ENCODE data around the gene FBN1. TPM values are rescaled to one million over a fixed set of nuclear protein-coding genes. Genes with fewer than 3 reads are reported as not detected.

The FBN1 gene
- total RNA-seq, 1 experiment from 2014 or later = 5.2 TPM

- Mint-ChIP-seq H3K4me1 (no peaks in the 10 kb centered on the region), H3K36me3 (no peaks in the 10 kb centered on the region), H3K27ac (no peak overlapping the region), H3K9me3 (peaks cover 2% of the 10 kb centered on the region), H3K27me3 (ENCODE audit: low read depth) (no peaks in the 10 kb centered on the region), H3K4me3 (no peak overlapping the region)
- ATAC-seq (peak; percentile 94), DNase-seq (ENCODE audit: low spot score) (peak; percentile 18)
- TF ChIP-seq GRHL2 (CRISPR knock-in tag; IDR thresholded peaks at IDR 0.05; ENCODE audit: insufficient replicate concordance, severe bottlenecking) (no peak), CTCF (IDR thresholded peaks at IDR 0.05) (peak; percentile 48)
- POLR2A ChIA-PET = no interaction called here
- CTCF ChIA-PET = interaction anchor here (0.6 to 2.0 kb wide), 26 partner anchors 9 to 292 kb away, joined by 3 to 9 read pairs (median 4); no protein-coding TSS in a partner anchor
These were observed 138.0 kb downstream of the FBN1 start for GRCh38 chr15:48507416-48508065.

- Mint-ChIP-seq H3K4me3 (no peak overlapping the region), H3K27me3 (ENCODE audit: low read depth) (no peaks in the 10 kb centered on the region), H3K27ac (no peak overlapping the region), H3K36me3 (no peaks in the 10 kb centered on the region), H3K9me3 (no peaks in the 10 kb centered on the region), H3K4me1 (no peaks in the 10 kb centered on the region)
- DNase-seq (ENCODE audit: low spot score) = no peak
- TF ChIP-seq GTF2I (CRISPR knock-in tag; conservative IDR thresholded peaks at IDR 0.05) = no peak
- ChIA-PET CTCF (no interaction called here), POLR2A (no interaction called here)
- ATAC-seq = no peak
These were observed 140.4 kb downstream of the FBN1 start for GRCh38 chr15:48505067-48505466.

- DNase-seq (ENCODE audit: low spot score) (no peak), ATAC-seq (no peak)
- no peaks in the 10 kb centered on the region for H3K27me3 Mint-ChIP-seq (ENCODE audit: low read depth)
- TF ChIP-seq E2F5 (CRISPR knock-in tag; IDR thresholded peaks at IDR 0.05) = no peak
- TF ChIP-seq ARID4B (CRISPR knock-in tag; IDR thresholded peaks at IDR 0.05; ENCODE audit: borderline replicate concordance) = no peak
- TF ChIP-seq MLX (CRISPR knock-in tag; IDR thresholded peaks at IDR 0.05) = no peak
- no peak for TF ChIP-seq IRF2 (CRISPR knock-in tag; IDR thresholded peaks at IDR 0.05; ENCODE audit: borderline replicate concordance, low read depth)
- no peak for TF ChIP-seq SOX15 (CRISPR knock-in tag; IDR thresholded peaks at IDR 0.05)
- TF ChIP-seq USF1 (CRISPR knock-in tag; IDR thresholded peaks at IDR 0.05) = no peak
- no peak for TF ChIP-seq RORB (CRISPR knock-in tag; IDR thresholded peaks at IDR 0.05)
- no peak for TF ChIP-seq FOXP4 (CRISPR knock-in tag; IDR thresholded peaks at IDR 0.05)
- H3K4me3 Mint-ChIP-seq = no peak overlapping the region
- no peaks in the 10 kb centered on the region for H3K4me1 Mint-ChIP-seq
- no peak overlapping the region for H3K27ac Mint-ChIP-seq
- H3K9me3 Mint-ChIP-seq = no peaks in the 10 kb centered on the region
- ChIA-PET POLR2A (no interaction called here), CTCF (no interaction called here)
- H3K36me3 Mint-ChIP-seq = no peaks in the 10 kb centered on the region
These were observed 144.3 kb downstream of the FBN1 start for GRCh38 chr15:48501208-48501607.

Data from WTC11 (cell line).